ENCODE measurements around the gene PQBP1.
A peak's percentile ranks its signal among the peaks of the same experiment; 100 is the strongest.

The PQBP1 gene

GRCh38 chrX:48940404-48940955, 42.8 kb downstream of the PQBP1 start:
- Histone ChIP-seq H3K4me3 (ENCODE audit: low read length, poor library complexity, severe bottlenecking) (no peak overlapping the region), H2AFZ (ENCODE audit: low read length) (no peak overlapping the region), H4K20me1 (ENCODE audit: insufficient read depth, low read length, poor library complexity, severe bottlenecking) (peaks cover 6% of the 10 kb centered on the region), H3K9me3 (ENCODE audit: insufficient read depth, low read depth, low read length) (no peaks in the 10 kb centered on the region), H3K4me2 (ENCODE audit: low read depth, low read length, poor library complexity, severe bottlenecking) (no peak overlapping the region), H3K9ac (ENCODE audit: low read depth, low read length, poor library complexity, severe bottlenecking) (no peak overlapping the region), H3K4me1 (ENCODE audit: insufficient read depth, low read length, poor library complexity, severe bottlenecking) (peaks cover 5% of the 10 kb centered on the region), H3K27me3 (ENCODE audit: insufficient read depth, low read length, poor library complexity, severe bottlenecking) (no peaks in the 10 kb centered on the region), H3F3A (ENCODE audit: low read depth) (no peaks in the 10 kb centered on the region), H3K79me2 (ENCODE audit: insufficient read depth, low read length) (peaks cover 37% of the 10 kb centered on the region), H3K36me3 (ENCODE audit: insufficient read depth, low read length) (peaks cover 34% of the 10 kb centered on the region; the same call in 1 of the 2 replicates), H3K9me2 (replicated peaks; ENCODE audit: low read depth, low read length) (no peaks in the 10 kb centered on the region)
- TF ChIP-seq EZH2phosphoT487 (IDR thresholded peaks at IDR 0.05; ENCODE audit: borderline replicate concordance) (no peak), CTCF (conservative IDR thresholded peaks at IDR 0.05; ENCODE audit: low read length) (no peak)

GRCh38 chrX:48942895-48943294, 45.2 kb downstream of the PQBP1 start:
- Histone ChIP-seq H4K20me1 (ENCODE audit: insufficient read depth, low read length, poor library complexity, severe bottlenecking) (peaks cover 7% of the 10 kb centered on the region), H3K9ac (ENCODE audit: low read depth, low read length, poor library complexity, severe bottlenecking) (no peak overlapping the region), H3K36me3 (ENCODE audit: insufficient read depth, low read length) (peaks cover 34% of the 10 kb centered on the region; the same call in 1 of the 2 replicates), H3F3A (ENCODE audit: low read depth) (no peaks in the 10 kb centered on the region), H3K27me3 (ENCODE audit: insufficient read depth, low read length, poor library complexity, severe bottlenecking) (no peaks in the 10 kb centered on the region), H3K9me2 (replicated peaks; ENCODE audit: low read depth, low read length) (no peaks in the 10 kb centered on the region), H3K79me2 (ENCODE audit: insufficient read depth, low read length) (peaks cover 42% of the 10 kb centered on the region), H3K9me3 (ENCODE audit: insufficient read depth, low read depth, low read length) (no peaks in the 10 kb centered on the region), H3K4me3 (ENCODE audit: low read length, poor library complexity, severe bottlenecking) (no peak overlapping the region), H2AFZ (ENCODE audit: low read length) (no peak overlapping the region), H3K4me1 (ENCODE audit: insufficient read depth, low read length, poor library complexity, severe bottlenecking) (peaks cover 1% of the 10 kb centered on the region), H3K4me2 (ENCODE audit: low read depth, low read length, poor library complexity, severe bottlenecking) (no peak overlapping the region)
- TF ChIP-seq CTCF (conservative IDR thresholded peaks at IDR 0.05; ENCODE audit: low read length) = no peak
- no peak for TF ChIP-seq EZH2phosphoT487 (IDR thresholded peaks at IDR 0.05; ENCODE audit: borderline replicate concordance)

- H3K4me3 ChIP-seq (ENCODE audit: low read length, poor library complexity, severe bottlenecking) = no peak overlapping the region
- H3K9ac ChIP-seq (ENCODE audit: low read depth, low read length, poor library complexity, severe bottlenecking) = no peak overlapping the region
- TF ChIP-seq CTCF (conservative IDR thresholded peaks at IDR 0.05; ENCODE audit: low read length) = peak; percentile 64
- TF ChIP-seq EZH2phosphoT487 (IDR thresholded peaks at IDR 0.05; ENCODE audit: borderline replicate concordance) = no peak
- H3K4me1 ChIP-seq (ENCODE audit: insufficient read depth, low read length, poor library complexity, severe bottlenecking) = no peaks in the 10 kb centered on the region
- H3K79me2 ChIP-seq (ENCODE audit: insufficient read depth, low read length) = peaks cover 39% of the 10 kb centered on the region
- H3K4me2 ChIP-seq (ENCODE audit: low read depth, low read length, poor library complexity, severe bottlenecking) = no peak overlapping the region
- peaks cover 7% of the 10 kb centered on the region for H4K20me1 ChIP-seq (ENCODE audit: insufficient read depth, low read length, poor library complexity, severe bottlenecking)
- no peaks in the 10 kb centered on the region for H3K27me3 ChIP-seq (ENCODE audit: insufficient read depth, low read length, poor library complexity, severe bottlenecking)
- H3K36me3 ChIP-seq (ENCODE audit: insufficient read depth, low read length) = peaks cover 20% of the 10 kb centered on the region; the same call in 1 of the 2 replicates
- no peaks in the 10 kb centered on the region for H3K9me3 ChIP-seq (ENCODE audit: insufficient read depth, low read depth, low read length)
- no peak overlapping the region for H2AFZ ChIP-seq (ENCODE audit: low read length)
- no peaks in the 10 kb centered on the region for H3F3A ChIP-seq (ENCODE audit: low read depth)
- H3K9me2 ChIP-seq (replicated peaks; ENCODE audit: low read depth, low read length) = no peaks in the 10 kb centered on the region
Measured at GRCh38 chrX:48945517-48946348, 48.0 kb downstream of the PQBP1 start.

Data from Loucy (cell line).